HL-60/S4 treated with retinoic acid at 250 ng/mL for 4 days and 3 days (cell line): ENCODE measurements around the gene SRF.

Experiments used
- in situ Hi-C: fragments of 300-500 bp; cut with MboI; formaldehyde crosslinking; loops from 2 replicates; pipeline ENCODE4 v1.7.0; 2022; ENCODE audit warnings: low sequenced_read_pairs

SRF gene

GRCh38 chr6:43146709-43147688, 24.1 kb upstream of the SRF start:
- in situ Hi-C loops = loop anchor here (10.0 kb wide), 1 partner anchor 242 kb away; no protein-coding TSS in a partner anchor

DNA sequence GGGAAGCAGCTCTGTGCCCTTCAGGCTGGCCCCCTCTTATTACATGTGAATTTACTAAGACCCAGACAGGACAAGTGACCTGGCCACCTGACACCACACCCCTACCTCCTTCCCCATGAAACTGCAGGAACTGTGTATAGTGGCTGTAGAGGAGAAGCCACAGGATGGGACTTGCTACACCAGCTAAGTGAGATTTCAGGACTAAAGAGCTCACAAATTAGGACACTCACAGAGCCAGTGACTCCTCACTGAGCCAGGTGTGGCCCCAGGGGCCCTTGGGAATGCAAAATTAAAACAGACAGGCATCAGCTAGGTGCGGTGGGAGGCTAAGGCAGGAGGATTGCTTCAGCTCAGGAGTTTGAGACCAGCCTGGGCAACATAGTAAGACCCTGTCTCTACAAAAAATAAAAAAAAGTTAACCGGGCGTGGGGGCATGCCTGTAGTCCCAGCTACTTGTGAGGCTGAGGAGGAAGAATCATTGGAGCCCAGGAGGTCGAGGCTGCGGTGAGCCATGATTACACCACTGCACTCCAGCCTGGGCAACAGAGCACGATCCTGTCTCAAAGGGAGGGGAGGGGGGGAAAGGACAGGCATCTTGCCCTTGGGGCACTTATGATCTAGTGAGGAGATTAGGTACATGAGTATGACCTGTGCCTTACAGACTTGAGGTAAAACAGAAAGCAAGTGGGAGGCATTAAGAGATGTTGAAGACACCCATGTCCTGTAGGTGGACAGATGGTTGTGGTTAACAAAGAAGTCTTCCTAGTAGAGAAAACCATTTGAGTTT, 23.2 kb upstream of the SRF start:
- in situ Hi-C loops = loop anchor here (10.0 kb wide), 1 partner anchor 243 kb away; no protein-coding TSS in a partner anchor

DNA sequence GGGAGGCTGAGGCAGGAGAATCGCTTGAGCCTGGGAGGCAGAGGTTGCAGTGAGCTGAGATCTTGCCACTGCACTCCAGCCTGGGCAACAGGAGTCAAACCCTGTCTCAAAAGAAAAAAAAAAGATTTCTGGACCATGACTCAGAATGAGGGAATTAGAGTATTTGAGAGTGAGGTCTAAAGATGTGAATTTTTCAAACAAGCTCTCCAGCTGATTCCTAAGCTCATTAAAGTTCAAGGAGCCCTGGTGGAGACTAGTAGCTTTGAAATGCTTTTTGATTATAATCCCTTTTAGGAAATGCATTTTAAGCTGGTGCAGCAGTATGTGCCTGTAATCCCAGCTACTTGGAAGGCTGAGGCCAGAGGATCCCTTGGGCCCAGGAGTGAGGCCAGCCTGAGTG, 21.8 kb upstream of the SRF start:
- in situ Hi-C loops = loop anchor here (10.0 kb wide), 1 partner anchor 244 kb away; no protein-coding TSS in a partner anchor

DNA sequence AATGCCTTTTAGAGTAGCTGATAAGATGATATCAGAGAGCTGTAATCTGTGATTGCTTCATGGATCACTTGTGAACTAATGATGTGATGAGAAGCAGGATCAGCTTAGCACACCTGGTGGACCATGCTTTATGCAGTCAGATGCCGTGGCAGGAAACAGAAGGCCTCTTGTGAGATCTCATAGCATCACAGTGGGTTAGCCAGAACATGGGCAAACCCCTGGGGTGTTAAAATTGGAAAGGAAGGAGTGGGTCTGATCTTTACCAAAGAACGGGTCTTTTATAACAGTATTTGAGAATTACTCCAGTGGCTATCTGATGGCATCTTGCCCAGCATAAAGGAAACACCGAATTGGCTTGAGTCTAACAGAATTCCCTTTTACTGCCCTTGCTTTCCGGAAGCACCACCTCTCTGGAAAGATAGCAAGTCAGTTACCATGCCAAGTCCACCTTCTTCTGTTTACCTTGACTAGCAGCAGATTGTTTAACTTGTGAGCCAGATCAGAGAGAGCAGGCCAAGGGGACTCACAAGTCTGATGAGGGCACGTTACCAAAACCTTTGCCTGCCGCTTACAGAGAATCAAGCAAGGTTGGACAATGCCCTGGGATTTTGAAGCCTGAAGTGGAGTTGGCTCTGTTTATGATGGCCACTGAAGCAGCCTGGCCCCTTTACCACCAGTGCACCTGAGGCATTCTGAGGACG, 20.9 kb upstream of the SRF start:
- in situ Hi-C loops = no loop called here

- in situ Hi-C loops = no loop called here
Observed at GRCh38 chr6:43159599-43159998, 11.5 kb upstream of the SRF start.

- in situ Hi-C loops = no loop called here
Observed at GRCh38 chr6:43163899-43164298, 7.2 kb upstream of the SRF start.

DNA sequence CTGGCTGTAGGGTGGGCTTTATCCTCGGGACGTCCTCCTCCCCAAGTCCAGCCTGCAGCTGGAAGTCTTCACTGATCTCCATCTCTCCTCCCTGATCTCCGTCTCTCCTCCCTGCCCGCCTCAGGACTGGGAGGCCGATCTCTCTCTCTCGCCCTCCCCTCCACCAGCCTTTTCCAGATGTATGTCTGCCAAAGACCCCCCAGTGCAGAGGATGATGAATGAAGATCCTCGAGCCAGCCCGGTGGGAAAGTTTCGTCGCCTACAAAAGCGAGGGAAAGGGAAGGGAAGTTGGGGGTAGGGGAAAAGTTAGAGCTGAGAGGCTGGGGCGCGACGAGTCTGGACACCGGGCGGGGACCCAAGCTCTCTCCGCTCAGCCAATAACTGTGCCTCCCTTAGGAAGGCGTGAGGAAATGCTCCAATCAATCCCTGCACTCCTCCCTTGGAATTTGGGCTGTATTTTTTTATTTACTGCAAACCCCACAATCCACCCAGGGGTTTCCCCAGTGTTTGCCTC, 595 bp upstream of the SRF start:
- in situ Hi-C loops = no loop called here

DNA sequence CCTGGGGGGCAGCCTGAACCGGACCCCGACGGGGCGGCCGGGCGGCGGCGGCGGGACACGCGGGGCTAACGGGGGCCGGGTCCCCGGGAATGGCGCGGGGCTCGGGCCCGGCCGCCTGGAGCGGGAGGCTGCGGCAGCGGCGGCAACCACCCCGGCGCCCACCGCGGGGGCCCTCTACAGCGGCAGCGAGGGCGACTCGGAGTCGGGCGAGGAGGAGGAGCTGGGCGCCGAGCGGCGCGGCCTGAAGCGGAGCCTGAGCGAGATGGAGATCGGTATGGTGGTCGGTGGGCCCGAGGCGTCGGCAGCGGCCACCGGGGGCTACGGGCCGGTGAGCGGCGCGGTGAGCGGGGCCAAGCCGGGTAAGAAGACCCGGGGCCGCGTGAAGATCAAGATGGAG, 636 bp downstream of the SRF start:
- in situ Hi-C loops = no loop called here

GRCh38 chr6:43172104-43173007, 1.3 kb downstream of the SRF start:
- in situ Hi-C loops = no loop called here

DNA sequence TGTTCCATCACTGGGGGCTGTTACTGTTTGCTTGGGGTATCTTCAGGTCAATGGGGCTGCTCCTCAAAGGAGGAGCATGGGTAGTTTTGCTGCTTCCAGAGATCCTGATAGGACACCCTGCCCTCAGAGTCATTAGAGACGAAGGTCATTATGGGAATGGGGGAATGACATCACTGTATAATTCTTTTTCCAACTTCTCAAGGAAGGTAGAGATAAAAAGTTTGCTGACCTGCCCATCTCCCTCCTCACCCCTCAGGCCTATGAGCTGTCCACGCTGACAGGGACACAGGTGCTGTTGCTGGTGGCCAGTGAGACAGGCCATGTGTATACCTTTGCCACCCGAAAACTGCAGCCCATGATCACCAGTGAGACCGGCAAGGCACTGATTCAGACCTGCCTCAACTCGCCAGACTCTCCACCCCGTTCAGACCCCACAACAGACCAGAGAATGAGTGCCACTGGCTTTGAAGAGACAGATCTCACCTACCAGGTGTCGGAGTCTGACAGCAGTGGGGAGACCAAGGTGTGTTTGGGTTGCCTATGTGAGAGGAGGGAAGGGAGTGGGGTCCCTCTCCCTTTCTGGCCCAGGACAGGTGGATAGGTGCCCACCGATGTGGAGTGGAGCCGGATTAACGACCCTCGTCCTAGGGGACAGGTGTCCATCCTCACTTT, 2.7 kb downstream of the SRF start:
- in situ Hi-C loops = no loop called here

- in situ Hi-C loops = no loop called here
Observed at GRCh38 chr6:43174263-43175112, 3.4 kb downstream of the SRF start.

DNA sequence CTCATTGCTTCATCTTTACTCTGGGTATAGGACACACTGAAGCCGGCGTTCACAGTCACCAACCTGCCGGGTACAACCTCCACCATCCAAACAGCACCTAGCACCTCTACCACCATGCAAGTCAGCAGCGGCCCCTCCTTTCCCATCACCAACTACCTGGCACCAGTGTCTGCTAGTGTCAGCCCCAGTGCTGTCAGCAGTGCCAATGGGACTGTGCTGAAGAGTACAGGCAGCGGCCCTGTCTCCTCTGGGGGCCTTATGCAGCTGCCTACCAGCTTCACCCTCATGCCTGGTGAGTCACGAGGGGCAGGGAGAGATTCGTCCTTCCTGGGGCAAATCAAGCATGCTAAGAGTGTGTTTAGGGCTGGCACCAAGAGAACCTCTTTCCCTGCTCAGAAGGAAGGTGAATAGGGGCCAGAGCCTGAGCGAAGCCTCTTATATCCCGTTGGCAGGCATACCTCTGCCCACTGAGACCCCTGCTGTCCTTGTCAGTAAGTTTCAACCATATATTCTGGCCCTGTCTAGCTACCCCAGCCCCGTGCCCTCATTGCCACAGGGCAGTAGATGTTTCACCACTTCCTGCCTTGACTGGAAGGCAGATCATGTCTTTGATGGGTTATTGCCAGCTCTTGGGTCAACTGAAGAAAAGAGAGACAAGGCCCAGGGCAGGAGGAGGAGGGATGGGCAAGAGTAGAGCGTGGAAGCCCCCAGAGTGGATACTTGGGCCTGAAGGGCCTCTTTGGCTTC, 4.8 kb downstream of the SRF start:
- in situ Hi-C loops = no loop called here

DNA sequence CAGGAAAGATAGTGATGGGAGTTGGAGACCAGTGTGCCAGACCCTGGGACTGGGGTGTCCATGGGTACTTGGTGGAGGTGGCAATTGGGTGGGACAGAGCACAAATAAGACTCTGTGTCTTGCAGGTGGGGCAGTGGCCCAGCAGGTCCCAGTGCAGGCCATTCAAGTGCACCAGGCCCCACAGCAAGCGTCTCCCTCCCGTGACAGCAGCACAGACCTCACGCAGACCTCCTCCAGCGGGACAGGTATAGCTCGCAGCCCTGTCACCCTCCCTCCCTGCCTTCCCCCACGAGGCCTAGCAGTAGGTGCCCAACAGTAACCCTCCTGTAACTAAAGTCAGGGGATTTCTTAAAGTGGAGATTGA, 5.3 kb downstream of the SRF start:
- in situ Hi-C loops = no loop called here

DNA sequence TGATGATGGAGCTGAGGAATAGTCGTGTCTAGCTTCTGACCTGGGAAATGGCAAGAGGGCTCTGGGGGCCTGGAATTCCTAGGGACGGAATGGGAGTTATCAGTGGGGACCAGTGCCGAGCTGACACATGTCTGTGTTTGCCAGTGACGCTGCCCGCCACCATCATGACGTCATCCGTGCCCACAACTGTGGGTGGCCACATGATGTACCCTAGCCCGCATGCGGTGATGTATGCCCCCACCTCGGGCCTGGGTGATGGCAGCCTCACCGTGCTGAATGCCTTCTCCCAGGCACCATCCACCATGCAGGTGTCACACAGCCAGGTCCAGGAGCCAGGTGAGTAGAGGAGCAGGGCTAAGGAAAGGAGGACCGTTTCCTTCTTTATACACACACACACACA, 7.1 kb downstream of the SRF start:
- in situ Hi-C loops = no loop called here

- in situ Hi-C loops = no loop called here
Observed at GRCh38 chr6:43178951-43179830, 8.1 kb downstream of the SRF start.

- in situ Hi-C loops = no loop called here
Observed at GRCh38 chr6:43180058-43180457, 9.0 kb downstream of the SRF start.

- in situ Hi-C loops = no loop called here
Observed at GRCh38 chr6:43180985-43181384, 9.9 kb downstream of the SRF start.
